Natural killer cell (primary cell): Measurements from ENCODE around the gene SMYD5. TPM values are rescaled to one million over a fixed set of nuclear protein-coding genes. Genes with fewer than 3 reads are reported as not detected.
A peak's percentile ranks its signal among the peaks of the same experiment; 100 is the strongest.

ENCODE experiments used
- ATAC-seq, 3 donors: fragments of 150-1000 bp in 2 of 3; fragments of 200-7000 bp in 1 of 3; cut with Tn5 transposase; 1 replicate in 1 of 3; 2 replicates in 2 of 3; pipeline ENCODE4 v1.10.0; 2021; ENCODE audit warnings: mild to moderate bottlenecking in 2 of 3, moderate library complexity in 2 of 3
- DNase-seq, 2 donors: peaks; one replicate each; pipeline versions ENCODE4 v3.0.0 to v3.0.0-alpha.2; 2013 to 2021; ENCODE audit warnings: mixed read lengths in 1 of 2
- H3K27ac ChIP-seq: one replicate; pipeline ENCODE4 v1.5.1; 2013; ENCODE audit warnings: mild to moderate bottlenecking, low read length
- H3K27me3 ChIP-seq: one replicate; pipeline ENCODE4 v1.6.1; 2013; ENCODE audit warnings: low read length; ENCODE audit not compliant: control insufficient read depth, insufficient read depth
- H3K36me3 ChIP-seq: one replicate; pipeline ENCODE4 v1.6.1; 2013; ENCODE audit warnings: low read length; ENCODE audit not compliant: control insufficient read depth, insufficient read depth
- H3K4me1 ChIP-seq: one replicate; pipeline ENCODE4 v1.6.1; 2013; ENCODE audit warnings: low read length; ENCODE audit not compliant: control insufficient read depth, insufficient read depth
- H3K4me3 ChIP-seq: one replicate; pipeline ENCODE4 v1.5.1; 2013; ENCODE audit warnings: low read length
- H3K9me3 ChIP-seq: one replicate; pipeline ENCODE4 v1.6.1; 2013; ENCODE audit warnings: low read length; ENCODE audit not compliant: control insufficient read depth, insufficient read depth
- H3K27ac Mint-ChIP-seq, 2 donors: one replicate each; pipeline ENCODE4 v1.8.0; 2022; ENCODE audit warnings: mild to moderate bottlenecking in 2 of 2, mixed read lengths in 2 of 2, moderate library complexity in 1 of 2
- H3K27me3 Mint-ChIP-seq, 2 donors: one replicate each; pipeline ENCODE4 v1.8.0; 2022; ENCODE audit warnings: low read depth in 2 of 2, mixed read lengths in 2 of 2
- H3K36me3 Mint-ChIP-seq: one replicate; pipeline ENCODE4 v1.8.0; 2022; ENCODE audit warnings: mixed read lengths
- H3K4me1 Mint-ChIP-seq, 2 donors: one replicate each; pipeline ENCODE4 v1.8.0; 2022; ENCODE audit warnings: mixed read lengths in 2 of 2
- H3K4me3 Mint-ChIP-seq: one replicate; pipeline ENCODE4 v1.8.0; 2022; ENCODE audit warnings: mild to moderate bottlenecking, moderate library complexity, mixed read lengths
- H3K9me3 Mint-ChIP-seq, 2 donors: one replicate each; pipeline ENCODE4 v1.8.0; 2022; ENCODE audit warnings: mixed read lengths in 2 of 2
- CTCF ChIP-seq: fragments of 200-600 bp; IDR thresholded peaks from one replicate; pipeline ENCODE4 v1.8.0; 2022; ENCODE audit warnings: antibody characterized with exemption
- WGBS: methylation state at CpG from one replicate; pipeline ENCODE4 v1.1.7; 2013; ENCODE audit warnings: missing lambda C conversion rate; ENCODE audit not compliant: insufficient coverage; 5-methylcytosine and 5-hydroxymethylcytosine counted together
- intact Hi-C: fragments of 100-400 bp; cut with micrococcal nuclease; formaldehyde crosslinking; loops from one replicate; pipeline ENCODE4 v1.14.2; 2022
- total RNA-seq, 4 donors: library from RNA; stranded (reverse); fragments of 120-200 nt in 1 of 4; gene quantifications; one replicate each; pipeline versions ENCODE4 v1.2.3 to v1.2.4, GENCODE V29; 2013 to 2022

The SMYD5 gene
- total RNA-seq, 3 donors from 2014 or later (not counting 1 experiment from before 2014, with no cell fraction given), result 12.2 to 25.3 (median 12.2) TPM

- H3K27ac Mint-ChIP-seq, result no peak overlapping the region
- 81% methylated on average over 4 of the region's 4 CpGs for whole genome bisulfite sequencing
Observed at GRCh38 chr2:73255007-73255644, 41.1 kb downstream of the SMYD5 start.

GRCh38 chr2:73255907-73256617 lies 42.0 kb downstream of the SMYD5 start:
- Mint-ChIP-seq H3K9me3 (no peaks in the 10 kb centered on the region), H3K4me3 (no peak overlapping the region), H3K4me1 (peaks cover 0 to 5% of the 10 kb centered on the region in 2 donors), H3K36me3 (no peaks in the 10 kb centered on the region), H3K27me3 (no peaks in the 10 kb centered on the region), H3K27ac (no peak overlapping the region)
- ATAC-seq (no peak), DNase-seq (no peak)
- intact Hi-C loops, result no loop called here
- TF ChIP-seq CTCF, result no peak
- H3K4me3 ChIP-seq, result no peak overlapping the region
- H3K36me3 ChIP-seq, result peaks cover 34% of the 10 kb centered on the region
- H3K27ac ChIP-seq, result no peak overlapping the region
- no peaks in the 10 kb centered on the region for H3K4me1 ChIP-seq
- H3K27me3 ChIP-seq, result no peaks in the 10 kb centered on the region
- 84% methylated on average over 5 of the region's 5 CpGs for WGBS
- no peaks in the 10 kb centered on the region for H3K9me3 ChIP-seq

More at GRCh38 chr2:73255007-73255644, 41.1 kb downstream of the SMYD5 start:
- H3K4me3 ChIP-seq, result no peak overlapping the region
- peaks cover 0 to 5% of the 10 kb centered on the region in 2 donors for H3K4me1 Mint-ChIP-seq
- no peak for ATAC-seq
- no peak for DNase-seq
- peaks cover 43% of the 10 kb centered on the region for H3K36me3 ChIP-seq
- intact Hi-C loops, result no loop called here
- H3K27me3 ChIP-seq, result no peaks in the 10 kb centered on the region
- no peaks in the 10 kb centered on the region for H3K27me3 Mint-ChIP-seq
- TF ChIP-seq CTCF, result no peak
- H3K27ac ChIP-seq, result no peak overlapping the region
- no peak overlapping the region for H3K4me3 Mint-ChIP-seq
- H3K36me3 Mint-ChIP-seq, result peaks cover 8% of the 10 kb centered on the region
- H3K4me1 ChIP-seq, result no peaks in the 10 kb centered on the region
- H3K9me3 ChIP-seq, result no peaks in the 10 kb centered on the region
- H3K9me3 Mint-ChIP-seq, result no peaks in the 10 kb centered on the region

- DNase-seq (no peak), ATAC-seq (no peak)
- H3K9me3 Mint-ChIP-seq, result no peaks in the 10 kb centered on the region
- H3K36me3 ChIP-seq, result peaks cover 29% of the 10 kb centered on the region
- H3K4me1 Mint-ChIP-seq, result peaks cover 0 to 5% of the 10 kb centered on the region in 2 donors
- WGBS, result no CpG with 5 or more reads among the region's 1 CpG
- H3K4me1 ChIP-seq, result no peaks in the 10 kb centered on the region
- H3K36me3 Mint-ChIP-seq, result no peaks in the 10 kb centered on the region
- no peak overlapping the region for H3K27ac ChIP-seq
- no peak overlapping the region for H3K4me3 ChIP-seq
- TF ChIP-seq CTCF, result no peak
- H3K4me3 Mint-ChIP-seq, result no peak overlapping the region
- no peaks in the 10 kb centered on the region for H3K27me3 ChIP-seq
- no peaks in the 10 kb centered on the region for H3K27me3 Mint-ChIP-seq
- no peaks in the 10 kb centered on the region for H3K9me3 ChIP-seq
- intact Hi-C loops, result no loop called here
- H3K27ac Mint-ChIP-seq, result peak overlapping the region in 1 of 2 donors; percentile 22
Observed at GRCh38 chr2:73256618-73256922, 42.5 kb downstream of the SMYD5 start.
